ENCODE data around the gene RBCK1.
A peak's percentile ranks its signal among the peaks of the same experiment; 100 is the strongest.

Gene RBCK1

DNA sequence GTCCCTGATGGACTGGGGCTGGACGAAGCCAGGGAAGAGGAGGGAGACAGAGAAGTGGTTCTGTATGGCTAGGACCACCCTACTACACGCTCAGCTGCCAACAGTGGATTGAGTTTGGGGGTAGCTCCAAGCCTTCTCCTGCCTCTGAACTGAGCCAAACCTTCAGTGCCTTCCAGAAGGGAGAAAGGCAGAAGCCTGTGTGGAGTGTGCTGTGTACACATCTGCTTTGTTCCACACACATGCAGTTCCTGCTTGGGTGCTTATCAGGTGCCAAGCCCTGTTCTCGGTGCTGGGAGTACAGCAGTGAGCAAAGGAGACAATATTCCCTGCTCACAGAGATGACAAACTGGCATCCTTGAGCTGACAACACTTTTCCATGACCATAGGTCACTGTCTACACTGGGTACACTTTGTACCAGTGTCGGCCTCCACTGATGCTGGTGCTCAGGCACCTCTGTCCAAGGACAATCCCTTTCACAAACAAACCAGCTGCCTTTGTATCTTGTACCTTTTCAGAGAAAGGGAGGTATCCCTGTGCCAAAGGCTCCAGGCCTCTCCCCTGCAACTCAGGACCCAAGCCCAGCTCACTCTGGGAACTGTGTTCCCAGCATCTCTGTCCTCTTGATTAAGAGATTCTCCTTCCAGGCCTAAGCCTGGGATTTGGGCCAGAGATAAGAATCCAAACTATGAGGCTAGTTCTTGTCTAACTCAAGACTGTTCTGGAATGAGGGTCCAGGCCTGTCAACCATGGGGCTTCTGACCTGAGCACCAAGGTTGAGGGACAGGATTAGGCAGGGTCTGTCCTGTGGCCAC, 11.3 kb upstream of the RBCK1 start:
- H3K27ac ChIP-seq = peak overlapping the region; percentile 100
- DNase-seq (ENCODE audit: low read depth, low spot score) = no peak

DNA sequence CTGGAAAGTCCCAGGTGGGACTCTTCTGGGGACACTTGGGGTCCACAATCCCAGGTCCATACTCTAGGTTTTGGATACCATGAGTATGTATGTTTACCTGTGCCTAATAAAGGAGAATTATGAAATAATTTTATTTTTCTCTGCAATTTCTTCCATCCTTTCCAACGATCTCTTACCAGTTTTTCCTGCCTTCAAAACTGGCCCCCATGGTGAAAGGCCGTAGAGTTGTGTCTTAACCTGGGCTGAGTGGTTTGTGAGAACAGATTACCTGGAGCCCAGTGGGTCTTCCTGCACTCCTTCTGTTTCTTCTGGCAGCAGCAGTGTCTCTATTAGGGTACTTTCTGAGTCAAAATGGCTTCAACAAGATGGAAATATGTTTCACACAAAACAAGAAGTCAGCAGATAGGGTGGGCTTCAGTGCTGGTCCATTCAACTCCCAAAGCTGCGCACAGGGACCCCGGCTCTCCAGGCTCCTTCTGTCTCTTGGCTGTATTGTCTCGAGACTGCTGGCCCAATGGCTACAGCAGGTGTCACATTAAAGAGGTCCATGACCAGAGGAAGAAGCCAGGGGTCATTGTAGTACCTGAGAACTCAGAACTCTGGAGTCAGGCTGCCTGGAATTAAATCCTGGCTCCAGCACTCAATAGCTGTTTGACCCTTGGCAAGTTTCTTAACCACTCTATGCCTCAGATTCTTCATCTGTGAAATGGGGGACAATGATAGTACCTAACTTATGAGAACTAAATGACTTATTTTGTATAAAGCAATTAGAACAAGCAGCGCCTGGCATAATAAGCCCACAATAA, 10.5 kb upstream of the RBCK1 start:
- DNase-seq (ENCODE audit: low read depth, low spot score) = no peak
- H3K27ac ChIP-seq = peak overlapping the region; percentile 100

DNA sequence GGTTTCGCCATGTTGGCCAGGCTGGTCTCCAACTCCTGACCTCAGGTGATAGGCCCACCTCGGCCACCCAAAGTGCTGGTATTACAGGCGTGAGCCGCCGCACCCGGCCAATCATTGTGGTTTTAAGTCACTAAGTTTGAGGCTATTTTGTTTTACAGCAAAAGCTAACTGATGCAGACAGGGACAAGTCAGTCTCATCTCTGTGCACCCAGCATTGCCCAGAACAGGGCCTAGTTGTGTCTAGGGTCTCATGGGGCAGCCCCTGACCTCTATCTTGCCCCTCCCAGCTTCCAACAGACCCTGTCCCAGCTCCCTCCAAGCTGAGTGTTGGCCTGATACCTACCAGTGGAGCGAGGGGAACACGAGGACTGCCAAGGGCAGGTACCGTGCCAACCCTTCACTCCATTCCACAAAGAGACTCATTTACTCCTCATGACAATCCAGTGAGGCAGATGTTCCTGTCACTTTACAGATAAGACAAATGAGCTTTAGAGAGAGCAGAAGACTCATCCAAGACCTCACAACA, 8.9 kb upstream of the RBCK1 start:
- no peak for DNase-seq (ENCODE audit: low read depth, low spot score)
- H3K27ac ChIP-seq = peak overlapping the region; percentile 100

DNA sequence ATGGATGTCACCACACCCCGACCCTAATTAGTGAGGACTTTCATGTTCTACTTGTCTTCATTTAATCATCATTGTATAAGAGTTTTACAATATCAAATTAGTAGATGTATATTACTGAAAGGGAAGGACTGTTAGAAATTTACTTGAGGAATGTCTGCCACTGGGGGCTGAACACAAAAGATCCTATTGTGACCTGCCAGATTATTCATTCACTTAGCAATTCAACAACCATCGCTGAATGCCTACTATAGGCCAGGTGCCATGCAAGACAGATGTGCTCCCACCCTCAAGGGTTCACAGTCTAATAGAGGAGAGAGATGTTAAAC, 8.0 kb upstream of the RBCK1 start:
- DNase-seq (ENCODE audit: low read depth, low spot score) = no peak

DNA sequence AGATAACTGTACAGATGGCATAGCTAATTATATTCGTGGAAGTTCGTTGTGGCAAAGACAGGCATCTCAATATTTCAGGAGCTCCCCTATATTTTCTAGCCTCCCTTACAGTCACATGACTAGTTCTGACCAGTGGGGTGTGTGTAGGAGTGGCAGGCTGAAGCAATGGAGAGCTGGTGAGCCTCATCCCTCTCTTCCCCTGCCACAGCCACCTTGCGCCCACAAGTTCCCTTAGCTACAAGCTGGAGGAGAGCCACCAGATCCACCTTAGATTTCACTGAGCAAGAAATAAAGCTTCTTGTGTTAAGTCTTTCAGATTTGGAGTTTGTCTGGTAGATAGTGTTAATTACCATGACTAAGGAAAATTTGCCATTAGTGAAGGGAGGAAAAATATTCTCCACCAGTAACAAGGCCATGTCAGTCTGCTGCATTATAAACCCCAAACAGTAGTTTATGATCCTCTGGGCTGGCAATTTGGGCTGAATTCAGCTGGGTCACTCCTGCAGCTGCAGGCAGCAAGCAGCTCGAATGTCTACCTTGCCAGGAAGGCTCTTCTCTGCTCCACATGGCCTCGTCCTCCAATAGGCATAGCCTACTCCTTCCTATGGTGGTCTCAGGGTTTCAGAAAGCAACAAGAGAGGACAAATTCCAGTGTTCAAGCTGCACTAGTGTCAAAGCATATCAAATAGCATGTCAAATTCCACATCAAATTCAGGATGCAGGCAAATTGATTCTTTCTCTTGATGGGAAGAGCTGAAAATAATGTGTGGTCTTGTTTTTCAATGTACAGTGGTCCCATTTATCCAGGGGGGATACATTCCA, 7.4 kb upstream of the RBCK1 start:
- H3K27ac ChIP-seq = peak overlapping the region; percentile 100
- no peak for DNase-seq (ENCODE audit: low read depth, low spot score)

More for the DNA sequence above, 8.0 kb upstream of the RBCK1 start:
- H3K27ac ChIP-seq = peak overlapping the region; percentile 100

DNA sequence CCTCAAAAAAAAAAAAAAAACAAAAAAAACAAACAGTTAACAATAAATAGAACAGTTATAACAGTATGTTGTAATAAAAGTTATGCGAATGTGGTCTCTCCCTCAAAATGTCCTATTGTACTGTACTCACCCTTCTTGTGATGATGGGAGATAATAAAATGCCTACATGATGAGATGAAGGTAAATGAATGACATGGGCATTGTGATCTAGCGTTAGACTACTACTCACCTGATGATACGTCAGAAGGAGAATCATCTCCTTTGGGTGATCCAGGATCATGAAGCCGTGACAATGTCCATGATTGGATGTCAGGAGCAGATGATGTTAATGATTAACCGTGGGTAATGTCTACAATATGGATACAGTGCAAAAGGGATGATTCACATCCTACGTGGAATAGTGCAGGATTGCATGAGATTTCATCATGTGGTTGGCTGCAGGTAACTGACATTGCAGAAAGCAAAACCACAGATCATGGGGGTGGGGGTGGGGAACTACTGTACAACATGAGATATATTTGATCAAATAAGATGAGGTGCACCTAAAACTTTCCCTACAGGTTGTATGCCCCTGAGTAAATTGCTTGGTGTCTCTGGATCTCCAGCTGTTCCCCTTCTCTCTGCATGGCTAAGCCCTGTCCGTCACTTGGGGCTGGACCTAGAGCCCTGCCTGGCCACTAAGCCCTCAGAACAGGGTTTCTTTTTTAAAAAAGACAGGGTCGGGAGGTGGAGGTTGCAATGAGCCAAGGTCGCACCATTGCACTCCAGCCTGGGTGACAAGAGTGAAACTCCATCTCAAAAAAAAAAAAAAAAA, 6.2 kb upstream of the RBCK1 start:
- H3K27ac ChIP-seq = peak overlapping the region; percentile 100
- DNase-seq (ENCODE audit: low read depth, low spot score) = peak; percentile 99

DNA sequence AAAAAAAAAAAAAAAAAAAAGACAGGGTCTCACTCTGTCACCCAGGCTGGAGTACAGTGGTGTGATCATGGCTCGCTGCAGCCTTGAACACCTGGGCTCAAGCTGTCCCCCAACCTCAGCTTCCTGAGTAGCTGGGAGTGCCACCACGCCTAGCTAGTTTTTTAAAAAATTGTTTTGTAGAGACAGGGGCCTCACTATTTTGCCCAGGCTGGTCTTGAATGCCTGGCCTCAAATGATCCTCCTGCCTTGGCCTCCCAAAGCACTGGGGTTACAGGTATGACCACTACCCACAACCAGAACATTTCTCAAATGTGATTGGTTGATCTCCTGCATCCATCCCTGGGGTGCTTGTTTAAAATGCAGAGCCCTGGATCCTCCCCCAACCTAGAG, 5.6 kb upstream of the RBCK1 start:
- DNase-seq (ENCODE audit: low read depth, low spot score) = no peak
- peak overlapping the region; percentile 100 for H3K27ac ChIP-seq

DNA sequence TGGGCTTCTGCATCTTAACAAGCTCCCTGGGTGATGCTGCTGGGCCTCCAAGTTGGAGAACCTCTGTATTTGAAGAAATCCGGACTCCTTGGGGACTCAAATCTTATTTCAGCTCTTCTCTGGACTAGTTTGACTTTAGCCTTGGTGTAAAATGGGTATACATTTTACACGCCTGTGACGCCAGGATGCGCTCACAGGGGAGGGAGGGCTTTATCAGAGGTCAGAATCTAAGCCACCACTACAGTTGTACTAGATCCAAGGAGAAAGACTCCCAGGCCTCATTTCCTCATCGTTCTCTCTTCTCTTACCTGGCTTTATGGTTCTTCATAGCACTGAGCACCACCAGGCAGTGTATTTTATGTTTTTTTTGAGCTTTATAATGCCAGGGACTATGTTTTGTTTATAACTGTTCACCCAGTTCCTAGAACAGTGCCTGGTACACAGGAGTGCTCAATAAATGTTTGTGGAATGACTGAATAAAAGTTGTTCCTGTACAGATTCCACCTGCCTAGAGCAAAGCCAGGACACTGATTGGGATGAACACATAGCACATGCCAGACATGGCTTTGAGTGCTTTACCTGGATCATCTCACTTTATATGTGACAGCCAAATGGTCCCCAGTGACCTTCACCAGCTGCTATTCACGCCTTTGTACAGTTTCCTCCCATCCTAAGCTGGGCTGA, 5.1 kb upstream of the RBCK1 start:
- H3K27ac ChIP-seq = peak overlapping the region; percentile 100

DNA sequence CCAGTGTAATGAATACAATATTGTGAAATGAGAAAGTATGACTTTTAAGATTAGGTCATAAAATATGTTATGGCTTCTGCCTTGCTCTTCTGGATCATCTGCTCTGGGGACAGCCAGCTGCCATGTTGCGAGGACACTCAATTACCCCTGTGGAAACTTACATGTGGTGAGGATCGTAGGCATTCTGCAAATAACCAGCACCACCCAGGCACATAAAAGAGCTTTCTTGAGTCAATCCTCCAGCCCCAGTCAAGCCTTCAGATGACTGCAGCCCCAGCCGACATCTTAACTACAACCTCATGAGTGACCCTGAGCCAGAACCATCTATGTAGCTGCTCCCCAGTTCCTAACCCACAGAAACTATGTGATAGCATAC, 4.5 kb upstream of the RBCK1 start:
- H3K27ac ChIP-seq = peak overlapping the region; percentile 100

More for the DNA sequence above, 5.1 kb upstream of the RBCK1 start:
- no peak for DNase-seq (ENCODE audit: low read depth, low spot score)

DNA sequence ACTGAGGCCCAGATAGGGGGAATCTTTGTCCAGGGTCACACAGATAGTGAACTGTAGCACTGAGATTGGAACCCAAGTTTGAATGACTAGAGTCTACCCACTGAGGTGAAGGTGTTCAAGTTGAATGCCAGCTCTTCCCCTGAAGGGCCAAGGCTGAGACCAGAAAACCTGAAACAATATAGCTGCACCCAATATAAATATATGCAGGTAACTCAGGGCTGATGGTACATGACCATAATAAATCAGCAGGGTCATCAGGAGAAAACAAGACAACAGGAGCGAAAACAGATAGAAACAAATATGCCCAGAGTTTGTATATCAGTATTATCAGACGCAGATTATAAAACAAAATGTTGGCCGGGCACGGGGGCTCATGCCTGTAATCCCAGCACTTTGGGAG, 4.0 kb upstream of the RBCK1 start:
- no peak for DNase-seq (ENCODE audit: low read depth, low spot score)
- peak overlapping the region; percentile 100 for H3K27ac ChIP-seq

More for the DNA sequence above, 4.5 kb upstream of the RBCK1 start:
- no peak for DNase-seq (ENCODE audit: low read depth, low spot score)

DNA sequence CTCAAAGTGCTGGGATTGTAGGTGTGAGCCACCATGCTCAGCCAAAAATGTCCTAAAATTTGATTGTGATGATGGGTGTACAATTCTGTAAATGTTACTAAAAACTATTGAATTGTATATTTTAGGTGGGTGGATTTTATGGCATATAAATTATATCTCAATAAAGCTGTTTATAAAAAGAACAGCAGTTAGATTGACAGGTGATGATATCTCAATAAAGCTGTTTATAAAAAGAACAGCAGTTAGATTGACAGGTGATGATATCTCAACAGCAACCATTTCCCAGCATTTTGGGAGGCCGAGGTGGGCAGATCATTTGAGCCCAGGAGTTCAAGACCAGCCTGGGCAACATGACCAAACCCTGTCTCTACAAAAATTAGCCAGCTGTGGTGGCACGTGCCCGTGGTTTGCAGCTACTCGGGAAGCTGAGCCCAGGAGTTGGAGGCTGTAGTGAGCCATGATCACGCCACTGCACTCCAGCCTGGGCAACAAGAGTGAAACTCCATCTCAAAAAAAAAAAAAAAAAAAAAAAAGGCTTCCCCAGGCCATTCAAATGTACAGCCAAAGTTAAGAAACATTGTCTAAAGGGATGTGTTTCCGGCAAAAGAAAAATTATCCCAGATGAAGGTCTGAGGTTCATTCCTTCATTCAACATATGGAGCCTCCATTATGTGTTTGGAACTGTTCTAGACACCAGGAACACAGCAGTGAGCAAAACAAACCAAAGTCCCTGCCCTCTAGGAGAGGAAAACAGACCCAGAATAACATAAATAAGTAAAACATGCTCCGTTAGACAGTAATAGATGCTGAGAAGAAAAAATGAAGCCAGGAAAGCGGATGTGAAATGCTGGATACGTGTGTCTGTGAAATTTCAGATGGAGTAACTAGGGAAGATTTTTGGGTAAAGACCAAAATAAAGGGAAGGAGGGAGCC, 1.6 kb upstream of the RBCK1 start:
- H3K27ac ChIP-seq = peak overlapping the region; percentile 100
- DNase-seq (ENCODE audit: low read depth, low spot score) = no peak

DNA sequence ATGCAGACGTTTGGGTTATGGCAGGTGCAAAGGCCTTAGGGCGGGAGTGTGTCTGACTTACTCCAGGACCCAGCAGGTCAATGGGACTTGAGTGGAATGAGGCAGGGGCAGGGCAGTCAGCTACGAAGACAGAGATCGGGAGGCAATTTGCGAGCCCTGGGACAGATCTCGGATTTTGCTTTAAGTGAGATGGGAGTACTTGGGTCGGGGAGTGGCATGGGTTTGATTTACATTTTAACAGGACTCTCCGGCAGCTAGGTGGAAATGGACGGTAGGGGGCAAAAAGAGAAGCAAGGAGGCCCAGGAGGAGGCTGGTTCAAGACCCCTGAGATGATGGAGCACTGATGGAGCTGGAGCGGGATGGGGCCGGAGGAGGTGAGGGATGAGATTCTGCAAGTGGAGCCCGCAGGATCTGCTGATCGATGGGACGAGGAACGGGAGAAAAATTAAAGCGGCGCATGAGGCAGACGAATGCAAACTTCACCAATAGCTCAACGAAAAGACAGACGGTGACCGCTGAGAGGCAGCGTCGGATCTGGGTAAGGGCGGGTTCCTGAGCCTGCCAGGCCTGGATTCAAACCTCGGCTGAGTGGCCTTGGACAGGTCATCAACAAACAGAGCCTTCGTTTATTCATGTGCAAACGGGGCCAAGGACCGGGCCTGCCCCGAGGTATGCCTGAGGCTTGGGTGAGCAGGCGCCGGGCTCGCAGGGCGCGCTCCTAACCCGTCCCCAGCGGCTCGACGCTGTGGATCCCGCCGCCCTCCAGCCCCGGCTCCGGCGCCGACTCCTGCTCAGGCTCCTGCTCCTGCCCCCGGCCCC, 756 bp upstream of the RBCK1 start:
- DNase-seq (ENCODE audit: low read depth, low spot score) = peak; percentile 27
- H3K27ac ChIP-seq = peak overlapping the region; percentile 100

DNA sequence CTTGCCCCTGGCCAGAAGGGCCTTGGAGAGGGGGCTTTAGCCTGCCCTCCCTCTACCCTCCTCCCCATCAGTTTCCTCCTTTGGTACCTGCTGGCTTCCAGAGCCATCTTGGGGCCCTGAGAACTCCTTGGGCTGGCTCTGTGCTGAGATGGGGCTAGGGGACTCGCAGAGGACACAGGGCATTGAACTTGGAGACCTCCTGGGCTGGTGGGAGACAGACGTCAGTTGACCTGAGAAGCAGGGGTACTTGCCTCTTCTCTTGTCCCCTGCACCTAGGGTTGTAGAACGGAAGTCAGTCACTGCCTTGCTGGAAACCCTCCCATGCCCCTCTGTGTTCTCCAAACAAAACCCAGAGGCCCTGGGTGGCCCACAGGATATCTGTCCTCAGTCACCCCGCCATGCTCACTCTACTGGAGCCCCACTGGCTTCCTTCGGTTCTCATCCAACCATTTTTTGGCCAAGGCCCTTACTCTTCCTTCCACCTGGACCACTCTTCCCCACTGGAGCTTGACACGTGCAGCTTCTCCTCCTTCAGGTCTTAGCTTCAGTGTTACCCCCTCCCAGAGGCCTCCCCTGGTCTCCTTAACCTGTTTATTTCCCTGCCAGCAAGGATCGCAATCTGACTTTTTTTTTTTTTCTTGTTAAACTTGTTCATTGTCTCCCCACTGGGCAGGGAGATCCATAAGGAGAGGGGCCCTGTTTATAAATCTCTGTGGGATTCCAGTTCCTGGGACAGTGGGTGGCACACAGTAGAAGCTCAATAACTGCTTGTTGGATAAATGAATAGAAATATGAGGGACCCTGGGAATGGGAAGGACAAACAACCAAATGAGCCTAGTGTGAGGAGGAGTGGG, 971 bp downstream of the RBCK1 start:
- peak overlapping the region; percentile 100 for H3K27ac ChIP-seq
- DNase-seq (ENCODE audit: low read depth, low spot score) = no peak

DNA sequence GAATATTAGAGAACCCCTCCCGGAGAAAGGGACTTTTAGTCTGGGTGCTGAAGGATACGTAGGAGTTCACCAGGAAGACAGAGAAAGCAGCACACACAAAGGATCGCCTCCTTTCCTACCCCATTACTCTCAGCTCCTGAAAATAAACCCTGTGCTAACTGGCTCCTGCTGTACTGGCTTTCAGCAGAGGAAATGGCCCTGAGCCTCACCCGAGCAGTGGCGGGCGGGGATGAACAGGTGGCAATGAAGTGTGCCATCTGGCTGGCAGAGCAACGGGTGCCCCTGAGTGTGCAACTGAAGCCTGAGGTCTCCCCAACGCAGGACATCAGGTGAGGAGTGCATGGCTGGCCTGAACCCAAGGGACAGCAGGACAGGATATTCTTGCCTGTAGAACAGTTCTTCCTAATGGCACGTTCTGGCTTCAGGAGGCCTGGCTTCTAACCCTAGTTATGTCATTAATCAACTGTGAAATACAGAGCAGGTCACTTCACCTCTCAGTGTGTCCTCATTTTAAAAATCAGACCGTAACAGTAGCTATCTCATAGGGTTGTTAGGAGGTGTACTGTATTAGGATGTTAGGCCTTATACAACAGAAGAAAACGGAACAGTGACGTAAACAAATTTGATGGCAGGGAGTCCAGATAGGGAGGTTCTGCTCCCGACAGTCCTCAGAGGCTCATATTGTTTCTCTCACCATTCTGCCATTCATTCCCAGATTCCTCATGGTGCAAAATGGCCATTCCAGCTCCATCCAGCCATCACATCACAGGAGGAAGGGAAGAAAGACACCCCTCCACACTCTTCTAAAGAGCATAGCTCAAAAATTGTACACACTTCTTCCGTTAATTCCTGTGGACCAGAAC, 1.8 kb downstream of the RBCK1 start:
- no peak for DNase-seq (ENCODE audit: low read depth, low spot score)
- H3K27ac ChIP-seq = peak overlapping the region; percentile 100

DNA sequence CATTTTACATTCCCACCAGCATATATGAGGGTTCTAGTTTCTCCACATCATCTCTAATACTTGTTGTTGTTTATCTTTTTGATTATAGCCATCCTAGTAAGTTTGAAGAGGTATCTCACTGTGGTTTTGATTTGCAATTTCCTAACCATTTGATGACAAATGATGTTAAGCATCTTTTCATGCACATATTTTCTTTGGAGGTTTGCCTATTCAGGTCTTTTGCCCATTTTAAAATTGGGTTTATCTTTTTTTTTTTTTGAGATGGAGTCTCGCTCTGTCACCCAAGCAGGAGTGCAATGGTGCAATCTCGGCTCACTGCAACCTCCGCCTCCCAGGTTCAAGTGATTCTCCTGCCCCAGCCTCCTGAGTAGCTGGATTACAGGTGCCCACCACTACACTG, 4.0 kb downstream of the RBCK1 start:
- H3K27ac ChIP-seq = peak overlapping the region; percentile 100

More for the DNA sequence above, 4.0 kb downstream of the RBCK1 start:
- DNase-seq (ENCODE audit: low read depth, low spot score) = no peak

All from epithelial cell of prostate (primary cell).